Myocyte (in vitro differentiated cells): ENCODE results near the gene STX16. TPM values are rescaled to one million over a fixed set of nuclear protein-coding genes. Genes with fewer than 3 reads are reported as not detected.

Experiments
- DNase-seq: peaks from one replicate; pipeline ENCODE4 v3.0.0-alpha.2; 2012; ENCODE audit warnings: low read depth
- total RNA-seq: library from RNA; depleted of rRNA; stranded (reverse); fragments of >200 nt; gene quantifications from 2 replicates; pipeline ENCODE4 v1.2.3, GENCODE V29; 2014

Gene STX16
- total RNA-seq, 1 donor from 2014 or later: 18.5 TPM

GRCh38 chr20:58618351-58619076, 32.6 kb upstream of the STX16 start:
- peak; percentile 47 for DNase-seq

GRCh38 chr20:58619077-58619863, 31.8 kb upstream of the STX16 start:
- DNase-seq: no peak

GRCh38 chr20:58619864-58620431, 31.1 kb upstream of the STX16 start:
- no peak for DNase-seq

GRCh38 chr20:58621906-58622548, 29.1 kb upstream of the STX16 start:
- DNase-seq: no peak

GRCh38 chr20:58622671-58623578, 28.2 kb upstream of the STX16 start:
- peak; percentile 53 for DNase-seq

GRCh38 chr20:58623579-58624473, 27.3 kb upstream of the STX16 start:
- peak; percentile 89 for DNase-seq

GRCh38 chr20:58624687-58625086, 26.4 kb upstream of the STX16 start:
- DNase-seq: no peak

GRCh38 chr20:58625585-58625984, 25.5 kb upstream of the STX16 start:
- no peak for DNase-seq

- no peak for DNase-seq
Measured at GRCh38 chr20:58626051-58626450, 25.0 kb upstream of the STX16 start.

GRCh38 chr20:58627212-58628072, 23.6 kb upstream of the STX16 start:
- no peak for DNase-seq

- DNase-seq: peak; percentile 43
Measured at GRCh38 chr20:58628491-58629214, 22.4 kb upstream of the STX16 start.

GRCh38 chr20:58629215-58629580, 21.9 kb upstream of the STX16 start:
- peak; percentile 84 for DNase-seq

- peak; percentile 73 for DNase-seq
Measured at GRCh38 chr20:58630063-58630462, 21.0 kb upstream of the STX16 start.

GRCh38 chr20:58633161-58634053, 17.7 kb upstream of the STX16 start:
- no peak for DNase-seq

- no peak for DNase-seq
Measured at GRCh38 chr20:58634059-58634458, 17.0 kb upstream of the STX16 start.

GRCh38 chr20:58634521-58635278, 16.4 kb upstream of the STX16 start:
- no peak for DNase-seq
